ENCODE results near the gene UGT1A8.
"Not testable (repeated sequence)": the region's sequence is repeated elsewhere in the genome, so short reads cannot be mapped to it uniquely, and the experiment has no call there.

Gene UGT1A8

DNA sequence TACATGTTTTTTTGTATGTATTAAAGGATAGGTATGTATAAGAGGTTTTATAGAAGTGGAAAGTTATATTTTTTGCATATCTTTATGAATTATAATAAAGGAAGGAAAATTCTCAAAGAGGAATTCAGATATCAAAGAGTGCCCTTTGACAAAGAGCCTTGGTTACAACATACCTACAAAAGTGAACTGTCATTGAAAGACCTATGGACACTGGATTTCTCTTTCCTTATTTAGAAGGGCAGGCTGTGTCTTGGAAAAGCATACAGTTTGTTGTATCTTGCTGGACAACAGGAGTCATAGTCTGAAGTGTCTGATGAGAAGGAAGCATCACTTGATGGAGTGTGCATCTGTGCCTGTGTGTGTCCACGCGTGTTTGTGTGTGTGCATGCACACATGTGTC lies 34.0 kb downstream of the UGT1A8 start:
- DNase-seq (ENCODE audit: extremely low read depth, insufficient read length): no peak
- TF ChIP-seq, protein P1, sequence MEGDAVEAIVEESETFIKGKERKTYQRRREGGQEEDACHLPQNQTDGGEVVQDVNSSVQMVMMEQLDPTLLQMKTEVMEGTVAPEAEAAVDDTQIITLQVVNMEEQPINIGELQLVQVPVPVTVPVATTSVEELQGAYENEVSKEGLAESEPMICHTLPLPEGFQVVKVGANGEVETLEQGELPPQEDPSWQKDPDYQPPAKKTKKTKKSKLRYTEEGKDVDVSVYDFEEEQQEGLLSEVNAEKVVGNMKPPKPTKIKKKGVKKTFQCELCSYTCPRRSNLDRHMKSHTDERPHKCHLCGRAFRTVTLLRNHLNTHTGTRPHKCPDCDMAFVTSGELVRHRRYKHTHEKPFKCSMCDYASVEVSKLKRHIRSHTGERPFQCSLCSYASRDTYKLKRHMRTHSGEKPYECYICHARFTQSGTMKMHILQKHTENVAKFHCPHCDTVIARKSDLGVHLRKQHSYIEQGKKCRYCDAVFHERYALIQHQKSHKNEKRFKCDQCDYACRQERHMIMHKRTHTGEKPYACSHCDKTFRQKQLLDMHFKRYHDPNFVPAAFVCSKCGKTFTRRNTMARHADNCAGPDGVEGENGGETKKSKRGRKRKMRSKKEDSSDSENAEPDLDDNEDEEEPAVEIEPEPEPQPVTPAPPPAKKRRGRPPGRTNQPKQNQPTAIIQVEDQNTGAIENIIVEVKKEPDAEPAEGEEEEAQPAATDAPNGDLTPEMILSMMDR (IDR thresholded peaks at IDR 0.05; ENCODE audit: insufficient read depth, low read length, poor library complexity, severe bottlenecking): no peak

DNA sequence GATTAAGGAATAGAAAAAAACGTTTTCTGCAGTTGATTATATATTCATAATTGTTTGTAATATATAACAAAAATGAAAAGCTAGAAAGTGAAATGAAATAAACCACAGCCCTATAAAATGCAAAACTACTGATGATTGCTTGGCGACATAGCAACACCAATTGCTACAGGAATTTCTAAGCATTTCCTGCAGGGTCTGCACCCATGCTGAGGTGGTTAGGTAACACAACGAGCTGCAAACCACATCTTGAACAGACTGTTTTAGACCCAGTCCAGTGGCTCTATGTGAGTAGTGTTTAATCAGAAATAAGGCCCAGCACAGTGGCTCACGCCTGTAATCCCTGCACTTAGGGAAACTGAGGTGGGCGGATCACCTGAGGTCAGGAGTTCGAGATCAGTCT lies 37.1 kb downstream of the UGT1A8 start:
- Histone ChIP-seq H3K36me3 (ENCODE audit: control insufficient read depth, insufficient read depth, low read length) (no peaks in the 10 kb centered on the region), H3K27me3 (replicated peaks; ENCODE audit: control insufficient read depth, insufficient read depth, low read length) (no peaks in the 10 kb centered on the region), H3K4me3 (replicated peaks; ENCODE audit: low read depth, low read length) (no peak overlapping the region)
- TF ChIP-seq, protein P1 (IDR thresholded peaks at IDR 0.05; ENCODE audit: insufficient read depth, low read length, poor library complexity, severe bottlenecking): no peak
- DNase-seq (ENCODE audit: extremely low read depth, insufficient read length): no peak

More for the DNA sequence above, 34.0 kb downstream of the UGT1A8 start:
- Histone ChIP-seq H3K4me3 (replicated peaks; ENCODE audit: low read depth, low read length) (no peak overlapping the region), H3K36me3 (ENCODE audit: control insufficient read depth, insufficient read depth, low read length) (no peaks in the 10 kb centered on the region), H3K27me3 (replicated peaks; ENCODE audit: control insufficient read depth, insufficient read depth, low read length) (no peaks in the 10 kb centered on the region)

DNA sequence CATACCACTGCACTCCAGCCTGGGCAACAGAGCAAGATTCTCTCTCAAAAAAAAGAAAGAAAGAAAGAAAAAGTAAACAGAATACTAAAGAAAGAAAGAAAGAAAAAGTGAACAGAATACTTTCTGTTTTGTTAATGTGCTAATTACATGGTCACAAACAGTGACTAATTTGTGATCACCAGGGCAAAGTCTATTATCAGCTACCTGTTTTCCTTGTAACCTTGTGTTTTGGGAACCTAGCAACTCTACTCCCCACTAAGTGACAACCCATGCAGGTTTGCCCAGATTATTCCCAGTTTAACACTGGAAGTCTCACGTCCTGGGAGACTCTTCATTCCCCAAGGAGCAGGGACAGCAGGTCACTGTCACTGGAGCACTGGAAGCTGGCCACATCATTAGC lies 37.6 kb downstream of the UGT1A8 start:
- Histone ChIP-seq H3K36me3 (ENCODE audit: control insufficient read depth, insufficient read depth, low read length) (no peaks in the 10 kb centered on the region), H3K27me3 (replicated peaks; ENCODE audit: control insufficient read depth, insufficient read depth, low read length) (no peaks in the 10 kb centered on the region), H3K4me3 (replicated peaks; ENCODE audit: low read depth, low read length) (no peak overlapping the region)
- no peak for DNase-seq (ENCODE audit: extremely low read depth, insufficient read length)
- TF ChIP-seq, protein P1 (IDR thresholded peaks at IDR 0.05; ENCODE audit: insufficient read depth, low read length, poor library complexity, severe bottlenecking): no peak

- not testable (repeated sequence) for DNase-seq (ENCODE audit: extremely low read depth, insufficient read length); H3K36me3 ChIP-seq (ENCODE audit: control insufficient read depth, insufficient read depth, low read length); H3K27me3 ChIP-seq (replicated peaks; ENCODE audit: control insufficient read depth, insufficient read depth, low read length); H3K4me3 ChIP-seq (replicated peaks; ENCODE audit: low read depth, low read length)
These were observed 38.5 kb downstream of the UGT1A8 start for GRCh38 chr2:233655943-233656342.

DNA sequence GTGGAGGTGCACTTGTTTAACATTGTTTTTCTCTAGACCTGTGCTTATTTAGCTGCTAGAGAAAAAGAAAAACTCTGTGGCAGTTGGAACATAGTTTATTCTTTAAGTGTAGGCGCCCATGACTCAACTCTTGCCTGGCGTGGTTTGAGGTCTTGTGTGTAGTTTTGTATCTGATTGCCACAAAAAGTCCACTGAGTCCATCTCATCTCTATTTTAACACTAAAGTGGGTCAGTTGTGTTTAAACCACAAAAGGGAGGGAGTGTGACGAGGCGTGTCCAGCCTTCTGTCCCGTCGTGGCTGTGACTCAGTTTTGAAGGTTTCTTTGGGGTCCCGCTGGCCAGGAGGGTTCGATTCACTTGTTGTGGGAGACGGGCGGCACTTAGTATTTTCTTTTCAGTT lies 39.0 kb downstream of the UGT1A8 start:
- H3K36me3 ChIP-seq (ENCODE audit: control insufficient read depth, insufficient read depth, low read length): no peaks in the 10 kb centered on the region
- H3K27me3 ChIP-seq (replicated peaks; ENCODE audit: control insufficient read depth, insufficient read depth, low read length): no peaks in the 10 kb centered on the region
- H3K4me3 ChIP-seq (replicated peaks; ENCODE audit: low read depth, low read length): no peak overlapping the region
- TF ChIP-seq, protein P1 (IDR thresholded peaks at IDR 0.05; ENCODE audit: insufficient read depth, low read length, poor library complexity, severe bottlenecking): no peak
- peak; percentile 3 for DNase-seq (ENCODE audit: extremely low read depth, insufficient read length)

DNA sequence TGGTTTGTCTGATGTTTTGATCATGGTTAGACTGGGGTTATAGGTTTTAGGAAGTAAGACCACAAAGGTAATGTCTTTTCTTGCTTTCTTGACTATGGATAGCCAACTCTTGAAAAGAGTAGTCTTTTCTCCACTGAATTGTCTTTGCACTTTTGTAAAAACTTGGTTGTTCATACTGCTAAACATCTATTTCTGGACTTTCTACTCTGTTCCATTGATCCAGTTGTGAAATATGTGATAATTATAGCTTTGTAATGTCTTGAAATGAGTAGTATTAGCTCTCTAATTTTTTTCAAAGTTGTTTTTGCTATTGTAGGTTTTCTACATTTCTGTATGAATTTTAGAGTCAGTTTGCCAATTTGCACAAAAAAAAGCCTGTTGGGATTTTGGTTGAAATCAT lies 41.2 kb downstream of the UGT1A8 start:
- Histone ChIP-seq H3K4me3 (replicated peaks; ENCODE audit: low read depth, low read length) (no peak overlapping the region), H3K36me3 (ENCODE audit: control insufficient read depth, insufficient read depth, low read length) (no peaks in the 10 kb centered on the region), H3K27me3 (replicated peaks; ENCODE audit: control insufficient read depth, insufficient read depth, low read length) (no peaks in the 10 kb centered on the region)
- DNase-seq (ENCODE audit: extremely low read depth, insufficient read length): no peak
- TF ChIP-seq, protein P1 (IDR thresholded peaks at IDR 0.05; ENCODE audit: insufficient read depth, low read length, poor library complexity, severe bottlenecking): no peak

All from GM06990 (cell line).